Stimulated activated naive B cell treated with anti-CD40 and anti-IgM and Interleukin-4, amounts not matched to agents 10 μg/mL and 1 μg/mL and 100 μg/mL, for 72 hours (primary cell): ENCODE data around the gene OCA2.
"Not testable (repeated sequence)": the region's sequence is repeated elsewhere in the genome, so short reads cannot be mapped to it uniquely, and the experiment has no call there.

ENCODE experiments used
- ATAC-seq, 2 donors: fragments of 150-1000 bp; cut with Tn5 transposase; replicated peaks; 2 replicates each; pipeline ENCODE4 v1.10.0; 2021; ENCODE audit warnings: moderate library complexity in 1 of 2
- DNase-seq: peaks from one replicate; pipeline ENCODE4 v3.0.0; 2021
- H3K27ac Mint-ChIP-seq: one replicate; pipeline ENCODE4 v1.8.0; 2022; ENCODE audit warnings: mild to moderate bottlenecking, mixed read lengths
- H3K27me3 Mint-ChIP-seq, 2 donors: one replicate each; pipeline ENCODE4 v1.8.0; 2022; ENCODE audit warnings: mixed read lengths in 2 of 2
- H3K36me3 Mint-ChIP-seq, 2 donors: one replicate each; pipeline ENCODE4 v1.8.0; 2022; ENCODE audit warnings: mixed read lengths in 2 of 2, mild to moderate bottlenecking in 1 of 2
- H3K4me1 Mint-ChIP-seq, 2 donors: one replicate each; pipeline ENCODE4 v1.8.0; 2022; ENCODE audit warnings: mixed read lengths in 2 of 2, mild to moderate bottlenecking in 1 of 2
- H3K4me3 Mint-ChIP-seq, 2 donors: one replicate each; pipeline ENCODE4 v1.8.0; 2022; ENCODE audit warnings: mild to moderate bottlenecking in 2 of 2, mixed read lengths in 2 of 2, moderate library complexity in 1 of 2
- H3K9me3 Mint-ChIP-seq, 2 donors: one replicate each; pipeline ENCODE4 v1.8.0; 2022; ENCODE audit warnings: mixed read lengths in 2 of 2, mild to moderate bottlenecking in 1 of 2

The OCA2 gene

DNA sequence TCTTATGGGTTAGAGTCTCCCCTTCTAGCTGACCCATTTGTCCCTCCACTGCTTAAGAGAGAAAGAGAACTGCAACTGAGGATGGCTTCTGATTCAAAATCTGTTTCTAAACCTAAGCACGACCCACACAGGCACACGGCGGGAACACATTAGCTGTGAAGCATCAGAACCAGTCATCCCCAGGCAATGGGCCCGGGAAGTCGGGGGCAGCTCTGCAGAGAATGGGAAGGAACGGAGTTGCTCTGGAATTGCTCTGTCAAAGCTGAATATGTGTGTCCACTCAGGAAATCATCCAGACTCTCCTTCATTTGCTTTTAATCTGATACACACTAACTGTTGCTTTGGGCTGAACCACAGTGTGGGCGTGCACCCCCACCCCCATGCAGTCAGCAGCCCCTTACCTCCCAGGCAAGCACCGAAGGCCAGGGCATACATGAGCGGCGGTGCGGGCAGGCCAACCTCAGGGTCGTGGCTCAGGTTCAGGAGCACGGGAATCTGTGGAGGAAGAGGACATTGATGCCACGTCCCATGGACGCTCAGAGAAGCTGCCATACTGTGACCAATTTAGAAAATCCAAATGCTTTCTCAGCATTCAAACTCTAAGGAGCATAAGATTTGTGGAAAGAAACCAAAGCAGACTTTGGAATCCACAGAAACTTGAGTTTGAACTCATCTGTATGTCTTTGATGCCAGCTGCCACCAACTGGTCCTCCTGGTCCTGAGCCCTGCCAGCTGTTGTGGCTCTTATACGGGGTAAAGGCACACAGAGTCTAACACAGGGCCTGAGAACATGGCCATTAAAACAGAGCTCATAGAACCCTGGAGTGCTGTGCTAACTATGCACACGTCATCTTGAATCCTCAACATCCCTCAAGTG, 247.9 kb downstream of the OCA2 start:
- Mint-ChIP-seq H3K4me1 (no peaks in the 10 kb centered on the region), H3K27ac (no peak overlapping the region), H3K36me3 (no peaks in the 10 kb centered on the region), H3K9me3 (peaks cover 1 to 9% of the 10 kb centered on the region in 2 donors), H3K27me3 (no peaks in the 10 kb centered on the region), H3K4me3 (no peak overlapping the region)
- DNase-seq = no peak
- ATAC-seq = no peak

DNA sequence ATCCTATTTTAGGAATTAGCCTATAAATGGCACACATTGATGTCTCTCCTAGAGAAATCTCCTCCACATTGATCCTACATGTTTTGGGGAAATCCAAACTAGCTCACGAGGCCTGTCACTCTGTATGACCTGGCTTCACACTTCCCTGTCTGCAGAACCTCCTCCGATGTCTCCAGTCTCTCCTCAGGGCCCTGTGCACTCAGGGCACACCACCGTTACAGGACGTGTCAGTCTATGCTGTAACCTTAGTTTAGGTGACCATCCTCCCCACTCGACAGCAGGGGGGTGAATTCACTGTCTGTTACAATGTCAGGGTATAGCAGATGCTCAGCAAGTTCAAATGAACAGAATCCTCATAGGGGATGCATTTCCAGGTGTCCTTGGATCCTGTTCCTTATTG, 249.1 kb downstream of the OCA2 start:
- H3K27me3 Mint-ChIP-seq = no peaks in the 10 kb centered on the region
- DNase-seq = no peak
- no peaks in the 10 kb centered on the region for H3K36me3 Mint-ChIP-seq
- H3K4me1 Mint-ChIP-seq = no peaks in the 10 kb centered on the region
- no peak overlapping the region for H3K27ac Mint-ChIP-seq
- peaks cover 1 to 9% of the 10 kb centered on the region in 2 donors for H3K9me3 Mint-ChIP-seq
- ATAC-seq = no peak
- no peak overlapping the region for H3K4me3 Mint-ChIP-seq

DNA sequence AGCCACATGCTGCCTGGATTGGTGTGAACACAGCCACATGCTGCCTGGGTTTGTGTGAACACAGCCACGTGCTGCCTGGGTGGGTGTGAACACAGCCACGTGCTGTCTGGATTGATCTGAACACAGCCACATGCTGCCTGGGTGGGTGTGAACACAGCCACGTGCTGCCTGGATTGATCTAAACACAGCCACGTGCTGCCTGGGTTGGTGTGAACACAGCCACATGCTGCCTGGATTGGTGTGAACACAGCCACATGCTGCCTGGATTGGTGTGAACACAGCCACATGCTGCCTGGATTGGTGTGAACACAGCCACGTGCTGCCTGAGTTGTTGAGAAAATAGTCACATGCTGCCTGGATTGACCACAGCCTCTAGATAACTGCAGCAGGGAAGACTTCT, 250.2 kb downstream of the OCA2 start:
- not testable (repeated sequence) for H3K36me3 Mint-ChIP-seq, DNase-seq, H3K27ac Mint-ChIP-seq, H3K27me3 Mint-ChIP-seq, ATAC-seq, H3K4me3 Mint-ChIP-seq, H3K9me3 Mint-ChIP-seq, H3K4me1 Mint-ChIP-seq

DNA sequence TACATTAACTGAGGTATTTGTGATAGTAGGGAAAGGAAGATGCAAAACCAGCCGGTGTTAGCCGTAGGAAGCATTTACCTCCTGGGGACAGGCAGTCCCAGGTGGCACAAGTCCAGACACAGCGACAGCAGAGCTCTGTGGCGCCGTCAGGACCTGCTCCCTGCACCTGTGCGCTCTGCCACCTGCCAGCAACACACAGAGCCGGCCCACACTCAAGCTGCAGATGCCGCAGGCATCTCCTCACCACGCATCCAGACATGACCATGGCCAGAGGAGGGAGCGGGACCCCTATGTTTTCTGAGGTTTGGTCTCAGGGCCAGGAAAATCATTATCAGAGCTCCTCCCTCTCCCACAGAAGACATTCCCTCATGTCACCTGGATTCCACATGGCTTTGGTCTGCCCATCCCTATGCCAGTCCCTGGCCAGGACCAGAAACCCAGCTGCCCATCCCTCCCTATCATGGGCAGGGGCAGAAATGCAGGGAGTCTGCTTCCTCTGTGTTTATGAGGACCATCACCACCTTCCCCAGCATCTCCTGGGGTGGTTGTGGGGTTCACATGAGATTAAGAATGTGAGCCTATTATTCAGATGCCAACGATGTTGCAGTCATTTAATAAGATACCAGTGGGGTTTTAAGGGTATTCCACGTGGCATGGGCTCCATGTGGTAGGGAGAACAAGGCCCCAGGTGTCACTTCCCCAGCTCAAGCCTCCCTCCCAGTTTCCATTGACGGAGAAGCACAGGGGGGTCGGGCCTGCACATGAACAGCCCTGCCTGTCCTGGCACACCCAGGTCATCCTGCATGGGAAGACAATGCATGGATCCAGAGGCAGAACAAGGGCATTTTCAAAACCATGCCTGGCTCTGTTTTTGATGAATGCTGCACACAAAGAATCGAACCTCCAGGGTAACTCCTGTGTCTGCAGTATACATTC, 251.1 kb downstream of the OCA2 start:
- peaks cover 1 to 9% of the 10 kb centered on the region in 2 donors for H3K9me3 Mint-ChIP-seq
- H3K27ac Mint-ChIP-seq = no peak overlapping the region
- DNase-seq (no peak), ATAC-seq (no peak)
- no peaks in the 10 kb centered on the region for H3K36me3 Mint-ChIP-seq
- H3K4me3 Mint-ChIP-seq = no peak overlapping the region
- no peaks in the 10 kb centered on the region for H3K4me1 Mint-ChIP-seq
- no peaks in the 10 kb centered on the region for H3K27me3 Mint-ChIP-seq

DNA sequence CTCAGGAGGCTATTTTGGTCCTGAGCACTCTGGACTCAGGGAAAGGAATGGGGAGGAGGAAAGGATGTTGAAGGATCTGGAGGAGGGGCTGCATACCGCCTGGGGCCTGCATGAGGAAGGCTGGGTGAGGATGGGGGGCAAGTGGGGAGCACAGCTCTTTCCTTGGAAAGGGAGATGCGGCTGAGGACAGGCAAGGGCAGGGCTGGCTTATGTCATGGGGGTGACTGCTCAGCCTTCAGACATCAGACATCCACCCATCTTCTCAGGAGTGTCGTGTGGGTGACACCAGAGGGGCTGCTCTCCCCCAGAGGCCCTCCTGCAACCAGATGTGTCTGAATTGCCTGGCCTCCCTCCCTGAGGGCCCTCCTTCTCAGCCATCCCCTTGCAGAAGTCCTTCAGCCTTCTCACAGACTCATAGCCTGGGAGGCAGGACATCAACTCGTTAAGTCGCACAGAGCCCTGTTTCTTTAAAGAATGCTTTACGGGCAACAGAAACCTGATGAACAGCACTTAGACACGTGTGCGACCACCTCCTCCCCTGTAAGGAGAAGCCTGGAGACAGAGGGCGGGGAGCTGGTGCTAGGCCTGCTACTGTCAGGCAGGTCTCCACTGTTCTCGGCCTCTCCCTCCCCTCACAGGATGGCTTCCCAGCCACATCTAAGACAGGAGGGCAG, 252.3 kb downstream of the OCA2 start:
- H3K4me3 Mint-ChIP-seq = no peak overlapping the region
- H3K27me3 Mint-ChIP-seq = no peaks in the 10 kb centered on the region
- no peaks in the 10 kb centered on the region for H3K36me3 Mint-ChIP-seq
- H3K9me3 Mint-ChIP-seq = peaks cover 1 to 9% of the 10 kb centered on the region in 2 donors
- ATAC-seq (no peak), DNase-seq (no peak)
- H3K4me1 Mint-ChIP-seq = no peaks in the 10 kb centered on the region
- no peak overlapping the region for H3K27ac Mint-ChIP-seq

DNA sequence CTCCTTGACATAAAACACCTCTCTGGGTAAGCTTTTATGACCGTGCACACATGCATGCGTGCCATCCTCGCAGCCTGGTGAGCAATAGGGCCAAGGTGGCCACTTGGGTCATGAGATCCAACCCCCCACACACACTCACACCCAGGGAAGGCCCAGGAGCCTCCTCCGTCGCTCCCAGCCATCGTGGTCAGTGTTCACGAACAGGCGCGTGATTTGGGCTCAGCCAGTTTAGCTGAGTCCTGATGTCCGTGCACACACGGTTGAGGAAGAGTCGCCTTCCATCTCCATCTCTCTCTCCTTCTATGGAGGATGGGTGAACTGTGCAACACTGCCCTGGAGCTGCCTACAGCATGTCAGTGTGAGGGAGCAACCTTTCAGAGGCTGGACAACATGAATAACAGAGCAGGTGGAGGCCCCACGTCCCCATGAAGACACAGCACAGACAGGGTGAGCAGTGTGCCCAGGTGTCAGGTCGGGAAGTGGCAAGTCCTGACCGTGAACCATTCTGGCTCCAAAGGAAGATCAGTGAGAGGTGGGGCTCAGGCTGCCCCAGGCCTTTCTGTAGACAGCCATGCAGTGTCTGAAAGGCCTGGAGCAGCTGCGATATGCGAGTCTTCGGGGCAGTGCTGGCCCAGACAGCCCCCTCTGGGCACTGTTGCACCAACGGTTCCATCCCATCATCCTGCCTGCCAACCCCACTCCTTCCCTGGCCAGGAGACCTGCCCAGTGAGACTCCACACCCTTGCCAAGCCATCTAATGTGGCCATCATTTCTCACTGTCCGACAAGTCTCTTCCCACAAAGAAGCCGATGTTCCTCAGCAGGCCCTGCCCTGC, 253.4 kb downstream of the OCA2 start:
- Mint-ChIP-seq H3K4me1 (no peaks in the 10 kb centered on the region), H3K27me3 (no peaks in the 10 kb centered on the region), H3K9me3 (peaks cover 1 to 4% of the 10 kb centered on the region in 2 donors), H3K4me3 (no peak overlapping the region), H3K36me3 (no peaks in the 10 kb centered on the region), H3K27ac (no peak overlapping the region)
- no peak for DNase-seq
- ATAC-seq = no peak

DNA sequence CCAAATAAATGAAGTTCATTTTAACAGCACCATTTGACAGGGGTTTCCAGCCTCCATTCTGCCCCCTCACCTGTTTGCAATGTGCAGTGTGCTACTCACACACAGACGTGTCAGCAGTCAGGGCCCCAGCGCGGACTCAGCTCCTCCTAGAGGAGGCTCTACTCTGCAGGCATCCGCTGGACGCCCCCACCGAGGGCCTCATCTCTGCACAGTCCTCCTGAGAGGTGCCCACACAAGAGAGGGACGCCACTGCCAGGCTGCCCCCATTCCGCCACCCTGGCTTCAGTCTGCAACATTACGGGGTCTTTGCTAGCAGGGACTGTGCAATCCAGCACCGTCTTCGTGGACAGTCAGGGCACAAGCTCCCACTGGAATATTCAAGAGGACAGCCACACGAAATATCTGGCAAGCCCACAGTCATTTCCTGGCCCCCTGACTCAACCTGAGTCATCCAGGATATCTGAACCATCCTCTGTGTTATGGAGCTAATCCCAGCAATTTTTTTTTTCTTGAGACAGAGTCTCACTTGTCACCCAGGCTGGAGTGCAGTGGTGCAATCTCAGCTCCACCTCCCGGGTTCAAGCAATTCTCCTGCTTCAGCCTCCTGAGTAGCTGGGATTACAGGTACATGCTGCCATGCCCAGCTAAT, 255.0 kb downstream of the OCA2 start:
- DNase-seq (no peak), ATAC-seq (no peak)
- Mint-ChIP-seq H3K4me3 (no peak overlapping the region), H3K27me3 (no peaks in the 10 kb centered on the region), H3K9me3 (peaks cover 1 to 3% of the 10 kb centered on the region in 2 donors), H3K27ac (no peak overlapping the region), H3K4me1 (no peaks in the 10 kb centered on the region), H3K36me3 (no peaks in the 10 kb centered on the region)

DNA sequence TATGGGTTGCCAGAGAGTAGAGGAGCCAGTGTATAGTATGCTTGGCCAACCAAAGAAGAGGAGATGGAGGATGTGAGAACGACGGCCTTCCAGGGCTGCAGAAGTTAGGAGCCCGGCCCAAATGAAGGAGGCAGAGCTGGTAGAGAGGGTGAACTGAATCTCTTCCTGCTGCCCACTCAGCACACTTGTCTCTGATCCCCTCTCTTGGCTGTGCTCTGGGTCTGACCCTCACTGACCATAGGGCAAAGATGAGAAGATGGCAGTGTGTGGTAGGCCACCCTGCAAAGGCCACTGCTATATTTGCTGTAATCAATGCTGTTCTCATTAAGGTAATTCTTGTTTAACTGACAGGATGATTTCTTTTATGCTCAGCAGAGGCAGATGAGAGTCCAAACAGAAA, 256.0 kb downstream of the OCA2 start:
- ATAC-seq = no peak
- H3K27ac Mint-ChIP-seq = no peak overlapping the region
- H3K9me3 Mint-ChIP-seq = no peaks in the 10 kb centered on the region
- H3K4me1 Mint-ChIP-seq = no peaks in the 10 kb centered on the region
- no peak for DNase-seq
- no peaks in the 10 kb centered on the region for H3K36me3 Mint-ChIP-seq
- H3K4me3 Mint-ChIP-seq = no peak overlapping the region
- H3K27me3 Mint-ChIP-seq = peaks cover 1 to 2% of the 10 kb centered on the region in 2 donors

DNA sequence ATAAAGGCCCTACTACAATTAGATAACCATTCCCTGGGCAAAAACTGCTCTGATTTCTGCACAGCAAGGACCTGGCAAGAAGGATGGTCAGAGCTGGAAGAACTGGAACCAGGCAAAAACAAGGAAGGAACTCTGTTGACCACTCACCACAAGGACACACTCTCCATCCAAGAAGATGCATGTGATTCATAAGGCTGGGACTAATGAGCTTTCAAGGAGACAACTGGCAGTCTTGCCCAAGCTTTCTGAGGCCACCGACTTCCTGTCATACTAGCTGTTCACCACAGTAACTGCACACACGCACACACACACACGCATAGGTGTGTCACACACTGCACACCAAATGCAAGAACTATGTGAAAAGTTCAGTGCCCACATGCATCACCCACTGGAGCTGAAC, 256.6 kb downstream of the OCA2 start:
- ATAC-seq (no peak), DNase-seq (no peak)
- H3K9me3 Mint-ChIP-seq = peaks cover 0 to 1% of the 10 kb centered on the region in 2 donors
- H3K27ac Mint-ChIP-seq = no peak overlapping the region
- H3K4me3 Mint-ChIP-seq = no peak overlapping the region
- peaks cover 5 to 8% of the 10 kb centered on the region in 2 donors for H3K27me3 Mint-ChIP-seq
- H3K36me3 Mint-ChIP-seq = no peaks in the 10 kb centered on the region
- peaks cover 0 to 5% of the 10 kb centered on the region in 2 donors for H3K4me1 Mint-ChIP-seq

DNA sequence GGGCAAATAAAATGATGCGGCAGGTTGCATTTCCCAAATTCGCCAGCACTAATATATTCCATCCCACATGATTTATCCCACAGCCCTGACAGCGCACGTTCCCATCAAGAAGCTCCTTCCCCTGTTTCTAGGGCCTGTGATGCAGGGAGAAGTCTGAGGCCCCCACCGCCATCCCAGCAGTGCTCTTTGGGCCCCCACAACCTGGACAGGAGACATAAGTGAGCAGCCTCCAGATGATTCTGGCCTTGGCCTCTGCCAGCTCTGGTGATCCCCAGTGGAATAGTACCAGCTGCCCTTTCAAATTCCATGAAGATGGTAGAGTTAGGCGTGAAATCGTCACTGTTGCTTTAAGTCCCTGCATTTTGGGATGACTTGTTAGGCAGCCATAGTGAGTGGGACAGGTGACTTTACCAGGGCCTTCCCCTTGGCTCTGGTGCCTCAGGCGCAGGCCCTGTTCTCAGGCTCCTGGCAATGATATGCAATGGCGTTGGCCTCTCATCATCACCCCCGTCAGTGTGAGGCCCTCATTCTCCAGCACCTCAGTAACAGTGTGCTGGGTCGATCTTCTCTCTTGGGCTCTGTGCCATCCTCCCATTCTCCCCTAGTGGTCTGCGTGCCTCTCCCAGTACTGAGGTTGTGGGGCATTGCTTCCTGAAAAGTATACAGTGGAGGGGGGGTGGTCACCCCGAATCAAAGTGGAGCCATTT, 263.7 kb downstream of the OCA2 start:
- ATAC-seq = no peak

DNA sequence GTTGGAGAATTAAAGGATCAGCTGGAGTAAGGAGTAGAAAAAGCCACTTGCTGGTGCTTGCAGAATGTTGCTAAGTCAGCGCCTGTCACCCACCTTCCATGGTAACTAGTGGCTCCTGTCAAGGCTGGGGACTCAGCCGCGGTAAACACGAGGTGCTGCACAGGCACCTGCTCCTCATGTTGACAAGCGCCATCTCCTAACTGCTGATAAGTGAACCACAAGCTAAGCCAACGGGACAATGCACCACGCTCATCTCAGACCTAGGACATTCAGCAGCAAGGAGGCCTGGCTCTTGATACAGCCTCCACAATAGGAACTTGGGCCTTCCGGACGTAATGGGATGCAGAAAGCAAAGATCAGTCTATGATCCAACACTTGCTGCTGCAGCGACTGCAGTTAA, 264.4 kb downstream of the OCA2 start:
- Mint-ChIP-seq H3K9me3 (peaks cover 0 to 1% of the 10 kb centered on the region in 2 donors), H3K4me1 (peaks cover 0 to 8% of the 10 kb centered on the region in 2 donors), H3K27ac (no peak overlapping the region), H3K4me3 (no peak overlapping the region), H3K27me3 (peaks cover 5 to 13% of the 10 kb centered on the region in 2 donors), H3K36me3 (peaks cover 0 to 3% of the 10 kb centered on the region in 2 donors)
- ATAC-seq = no peak
- DNase-seq = no peak

More for the DNA sequence above, 263.7 kb downstream of the OCA2 start:
- H3K27ac Mint-ChIP-seq = no peak overlapping the region
- no peak overlapping the region for H3K4me3 Mint-ChIP-seq
- peaks cover 5 to 13% of the 10 kb centered on the region in 2 donors for H3K27me3 Mint-ChIP-seq
- DNase-seq = no peak
- peaks cover 0 to 3% of the 10 kb centered on the region in 2 donors for H3K36me3 Mint-ChIP-seq
- H3K4me1 Mint-ChIP-seq = peaks cover 0 to 8% of the 10 kb centered on the region in 2 donors
- H3K9me3 Mint-ChIP-seq = peaks cover 0 to 1% of the 10 kb centered on the region in 2 donors

DNA sequence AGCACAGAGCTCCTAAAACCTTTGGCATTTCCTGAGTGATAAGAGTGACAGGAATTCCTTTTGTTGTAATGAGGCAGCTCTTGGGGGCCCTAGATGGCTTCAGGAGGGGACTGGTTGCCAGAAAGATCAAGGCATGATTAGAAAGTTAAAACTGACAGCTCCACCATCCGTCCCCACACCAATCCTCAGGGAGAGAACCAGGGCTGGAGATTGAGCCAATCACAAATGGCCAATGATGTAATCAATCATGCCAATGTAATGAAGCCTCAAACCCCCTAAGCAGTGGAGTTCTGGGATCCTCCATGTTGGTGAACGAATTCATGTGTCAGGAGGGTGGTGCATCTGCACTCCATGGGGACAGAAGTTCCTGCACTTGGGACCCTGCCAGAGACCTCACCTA, 265.1 kb downstream of the OCA2 start:
- ATAC-seq (no peak), DNase-seq (no peak)
- peaks cover 0 to 3% of the 10 kb centered on the region in 2 donors for H3K36me3 Mint-ChIP-seq
- H3K4me3 Mint-ChIP-seq = no peak overlapping the region
- peaks cover 0 to 1% of the 10 kb centered on the region in 2 donors for H3K9me3 Mint-ChIP-seq
- peaks cover 5 to 13% of the 10 kb centered on the region in 2 donors for H3K27me3 Mint-ChIP-seq
- H3K4me1 Mint-ChIP-seq = peaks cover 0 to 8% of the 10 kb centered on the region in 2 donors
- H3K27ac Mint-ChIP-seq = no peak overlapping the region
